GM18858 (cell line): Measurements from ENCODE around the gene APBA2.

Experiments used
- ATAC-seq: cut with Tn5 transposase; IDR thresholded peaks from one replicate; pipeline ENCODE4 v1.9.1; 2021; ENCODE audit not compliant: unreplicated experiment

Gene APBA2

DNA sequence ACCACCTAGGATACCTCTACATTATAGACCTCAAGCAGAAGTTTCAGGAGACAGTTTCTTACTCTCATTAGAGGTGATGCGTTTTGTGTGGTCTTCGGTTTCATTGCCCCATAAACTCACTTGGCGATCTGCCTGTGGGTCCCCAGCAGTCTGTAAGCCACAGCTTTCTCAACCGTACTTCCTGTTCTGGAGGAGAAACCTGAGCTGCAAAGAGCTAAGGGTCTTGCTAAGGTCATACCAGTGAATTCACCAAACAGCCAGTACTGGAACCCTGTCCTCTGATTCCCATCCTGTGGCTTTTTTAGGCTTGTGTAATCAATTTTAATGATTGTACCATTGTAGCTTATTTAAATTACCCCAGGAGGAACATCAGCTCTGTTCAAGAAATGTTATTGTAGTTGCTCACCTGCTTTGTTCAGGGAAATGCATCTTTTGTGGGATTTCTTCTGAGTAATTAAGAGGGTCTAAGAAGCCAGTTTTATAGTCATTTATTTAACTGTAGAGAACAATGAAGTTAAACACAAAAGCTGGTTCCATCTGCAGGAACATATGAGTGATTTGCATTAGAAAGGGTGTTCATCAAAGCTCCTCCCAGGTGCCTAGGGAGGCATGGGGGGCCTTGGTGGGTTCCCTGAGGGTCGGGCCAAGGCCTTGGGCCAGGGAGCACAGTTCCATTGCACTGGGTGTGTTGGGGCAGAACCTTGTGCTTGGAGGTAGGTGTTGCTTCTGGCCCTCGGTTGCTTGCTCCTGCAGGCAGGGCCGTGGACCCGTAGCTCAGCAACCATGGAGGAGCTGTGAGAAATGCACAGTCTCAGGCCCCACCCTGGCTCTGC, 69.6 kb downstream of the APBA2 start:
- ATAC-seq = no peak

DNA sequence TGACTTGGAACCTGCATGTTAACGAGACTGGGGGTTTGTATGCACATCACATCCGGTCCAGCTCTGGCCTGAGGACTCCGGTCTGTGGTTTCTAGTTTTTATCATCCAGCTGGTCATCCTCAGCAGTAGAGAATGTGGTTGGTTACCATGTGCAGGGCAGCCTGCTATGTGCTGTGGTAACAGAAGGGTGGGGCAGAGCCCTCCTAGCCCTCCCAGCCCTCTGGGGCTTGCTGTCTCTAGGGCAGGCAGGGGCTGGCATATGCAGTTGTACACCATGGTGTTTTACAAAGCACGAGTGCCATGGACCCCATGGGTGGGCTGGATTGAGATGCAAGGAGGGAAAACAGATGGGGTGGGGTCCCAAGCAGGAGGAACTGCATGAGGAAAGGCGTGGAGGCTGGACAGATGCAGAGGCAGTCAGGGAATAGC, 70.2 kb downstream of the APBA2 start:
- no peak for ATAC-seq

DNA sequence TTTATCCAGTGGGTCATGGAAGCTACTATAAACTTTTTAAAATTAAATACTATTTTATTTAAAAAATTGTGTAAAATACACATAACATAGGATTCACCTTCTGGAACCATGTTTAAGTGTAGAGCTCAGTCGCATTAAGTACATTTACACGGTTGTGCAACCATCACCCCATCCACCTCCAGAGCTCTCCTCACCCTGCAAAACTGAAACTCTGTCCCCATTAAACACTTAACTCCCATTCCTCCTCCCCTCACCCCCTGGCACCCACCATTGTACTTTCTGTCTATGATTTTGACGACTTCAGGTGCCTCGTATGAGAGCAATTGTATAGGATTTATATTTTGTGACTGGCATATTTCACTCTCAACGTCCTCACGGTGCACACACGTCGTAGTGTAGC, 70.7 kb downstream of the APBA2 start:
- no peak for ATAC-seq

DNA sequence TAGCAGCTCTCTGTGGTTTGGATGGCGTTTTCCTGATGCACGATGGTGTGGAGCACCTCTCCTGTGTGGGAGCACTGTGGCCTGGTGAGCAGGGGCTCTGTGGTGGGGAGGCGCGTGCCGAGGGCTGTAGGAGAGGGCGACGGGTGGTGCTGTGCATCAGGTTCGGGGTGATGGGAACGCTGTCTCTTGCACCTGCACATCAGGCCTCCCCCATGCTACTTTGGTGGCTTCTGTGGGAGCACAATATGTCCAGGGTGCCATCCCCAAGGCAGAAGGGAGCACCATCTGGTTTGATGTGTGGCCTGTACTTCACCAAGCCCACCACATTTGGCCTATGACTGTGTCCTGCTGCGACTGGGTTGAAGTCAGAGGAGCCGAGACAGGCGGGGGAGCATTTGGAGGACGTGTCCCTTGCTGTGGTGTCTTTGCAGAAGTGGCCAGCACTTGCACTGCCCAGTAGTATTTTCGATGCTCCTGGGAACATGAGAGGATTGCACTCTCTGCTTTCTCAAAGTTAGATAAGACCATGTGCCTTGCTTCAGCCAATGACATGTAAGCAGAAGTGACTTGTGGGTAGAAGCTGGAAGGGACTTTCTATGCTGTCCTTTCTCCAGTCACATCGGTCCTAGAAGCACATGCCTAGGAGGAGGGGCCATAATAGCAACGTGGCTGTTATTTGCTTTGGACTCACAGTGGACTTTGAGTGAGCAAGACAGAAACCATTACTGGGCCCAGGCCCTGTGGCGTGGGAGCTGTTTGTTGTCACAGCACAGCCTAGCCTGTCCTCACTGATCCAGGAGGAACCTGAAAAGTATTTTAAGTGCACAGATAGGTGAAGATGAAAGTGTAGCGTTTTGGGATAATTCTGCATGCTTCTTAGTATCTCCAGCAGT, 72.1 kb downstream of the APBA2 start:
- ATAC-seq = no peak

DNA sequence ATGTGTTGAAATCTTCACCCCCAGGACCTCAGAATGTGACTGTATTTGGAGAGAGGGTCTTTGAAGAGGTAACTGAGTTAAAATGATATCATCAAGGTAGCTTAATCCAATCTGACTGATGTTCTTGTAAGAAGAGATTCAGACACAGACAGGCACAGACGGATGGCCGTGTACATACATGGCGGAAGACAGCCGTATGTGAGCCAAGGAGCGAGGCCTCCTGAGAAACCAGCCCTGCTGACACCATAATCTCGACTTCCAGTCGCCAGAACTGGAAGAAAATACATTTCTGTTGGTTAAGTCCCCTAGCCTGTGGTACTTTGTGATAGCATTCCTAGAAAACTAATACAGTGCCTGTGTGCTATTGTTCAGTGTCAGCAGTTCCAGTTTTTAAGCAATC, 73.6 kb downstream of the APBA2 start:
- no peak for ATAC-seq

DNA sequence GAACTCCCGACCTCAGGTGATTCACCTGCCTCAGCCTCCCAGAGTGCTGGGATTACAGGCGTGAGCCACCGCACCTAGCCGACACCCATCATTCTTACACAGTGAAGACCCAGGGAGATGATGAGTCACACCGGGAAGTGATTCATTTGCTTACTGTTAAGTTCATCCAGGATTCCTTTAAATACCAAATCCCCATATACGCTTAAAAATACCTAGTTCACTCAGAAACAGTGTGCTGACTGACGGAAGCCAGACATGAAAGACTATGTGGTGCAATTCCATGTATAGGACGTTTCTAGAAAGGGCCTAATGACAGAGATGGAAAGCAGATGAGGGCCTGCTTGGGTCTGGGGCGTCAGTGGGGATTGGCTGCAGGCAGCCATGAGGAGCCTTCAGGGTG, 75.2 kb downstream of the APBA2 start:
- no peak for ATAC-seq

DNA sequence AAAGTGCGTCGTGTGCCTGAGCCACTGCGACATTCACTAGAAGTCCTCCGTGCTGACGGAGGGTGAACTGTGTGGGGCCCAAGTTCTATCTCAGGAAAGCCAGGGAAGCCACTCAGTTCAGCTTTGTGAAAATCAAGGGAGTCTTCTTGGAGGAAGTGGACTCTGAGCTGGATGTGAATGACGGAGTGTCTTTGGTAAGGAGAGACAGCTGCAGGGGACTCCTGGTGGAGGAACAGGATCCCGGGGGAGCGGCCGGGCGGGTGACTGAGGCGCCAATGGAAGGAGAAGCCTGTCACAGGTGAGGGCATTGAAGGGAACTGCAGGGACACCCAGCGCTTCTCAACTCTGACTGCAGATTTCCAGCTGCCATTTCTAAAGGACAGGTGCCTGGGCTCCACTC, 75.6 kb downstream of the APBA2 start:
- no peak for ATAC-seq

DNA sequence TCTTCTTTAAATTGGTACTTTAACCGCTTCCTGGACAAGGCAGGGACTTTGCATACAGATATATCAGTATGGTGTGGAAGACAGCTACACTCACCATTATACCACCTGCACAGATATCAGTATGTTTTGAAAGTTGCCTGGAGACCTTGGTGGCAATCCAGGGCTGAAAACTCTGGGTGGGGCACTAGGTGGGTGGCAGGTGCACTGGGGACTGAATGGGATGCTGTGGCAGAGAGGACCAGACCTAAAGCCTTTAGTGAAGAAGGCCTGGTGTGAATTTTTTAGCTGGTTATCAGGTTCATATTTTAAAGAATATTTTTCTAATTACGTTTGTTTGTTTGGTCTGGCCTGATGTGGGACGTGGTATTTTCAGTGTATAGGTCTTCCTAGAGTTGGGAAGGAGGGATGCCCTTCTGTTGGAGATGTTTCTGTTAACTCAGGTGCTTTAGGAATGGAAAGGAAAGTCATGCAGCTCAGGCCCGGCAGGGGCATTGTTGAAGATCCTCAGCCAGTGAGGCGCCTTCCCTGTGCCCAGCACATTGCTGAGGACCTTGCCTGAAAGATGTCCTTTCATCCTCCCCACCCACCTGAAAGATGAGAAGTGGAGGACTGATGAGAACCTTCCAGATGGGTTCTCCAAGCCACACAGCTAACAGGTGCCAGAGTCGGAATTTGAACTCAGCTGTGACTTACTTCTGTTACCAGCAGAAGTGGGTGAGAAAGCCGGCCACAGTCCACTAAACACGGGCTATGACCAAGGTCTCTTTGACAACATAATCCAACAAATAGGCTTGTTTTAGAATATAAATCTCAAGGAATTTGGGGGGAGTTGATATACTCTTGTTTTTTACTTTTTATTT, 77.3 kb downstream of the APBA2 start:
- ATAC-seq = no peak

DNA sequence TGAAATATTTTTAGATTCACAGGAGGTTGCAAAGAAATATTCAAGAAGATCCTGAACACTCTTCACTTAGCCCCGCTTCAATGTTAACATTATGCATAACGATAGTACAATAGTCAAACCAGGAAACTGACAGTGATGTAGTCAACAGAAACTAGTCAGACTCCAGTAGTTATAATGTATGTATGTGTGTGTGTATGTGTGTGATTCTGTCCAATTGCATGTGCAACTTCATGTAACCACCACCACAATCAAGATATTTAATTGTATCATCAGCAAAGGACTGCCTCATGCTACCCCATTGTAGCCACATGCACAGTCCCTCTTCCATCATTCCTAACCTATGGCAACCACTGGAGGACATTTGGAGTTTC, 77.9 kb downstream of the APBA2 start:
- ATAC-seq = no peak

DNA sequence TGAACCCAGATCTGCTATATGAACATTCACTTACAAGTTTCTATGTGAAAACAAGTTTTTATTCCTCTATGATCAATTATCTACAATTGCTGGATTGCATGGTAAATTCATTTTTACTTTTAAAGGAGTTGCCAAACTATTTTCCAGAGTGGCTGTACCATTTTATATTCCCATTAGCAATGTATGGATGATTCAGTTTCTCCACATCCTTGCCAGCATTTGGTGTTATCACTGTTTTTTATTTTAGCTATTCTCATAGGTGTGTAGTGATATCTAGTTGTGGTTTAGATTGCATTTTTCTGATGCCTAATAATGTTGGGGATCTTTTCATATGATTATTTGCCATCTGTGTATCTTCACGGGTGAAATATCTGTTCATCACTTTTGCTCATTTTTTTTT, 78.3 kb downstream of the APBA2 start:
- no peak for ATAC-seq

DNA sequence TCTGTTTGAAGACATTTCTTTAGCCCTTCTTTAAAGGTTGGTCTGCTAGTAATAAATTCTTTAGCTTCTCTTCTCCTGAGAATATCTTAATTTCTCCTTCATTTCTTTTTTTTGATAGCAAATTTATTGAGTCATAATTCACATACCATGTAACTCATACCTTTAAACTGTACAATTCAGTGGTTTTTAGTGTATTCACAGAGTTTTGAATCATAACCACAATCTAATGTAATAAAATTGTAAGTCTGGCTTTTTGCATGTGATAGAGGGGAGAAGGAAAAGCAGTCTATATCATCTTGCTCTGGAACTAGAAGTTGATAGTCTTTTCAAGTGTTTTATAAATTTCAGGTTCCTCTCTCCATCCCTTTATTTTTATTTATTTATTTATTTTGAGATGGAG, 81.3 kb downstream of the APBA2 start:
- no peak for ATAC-seq

DNA sequence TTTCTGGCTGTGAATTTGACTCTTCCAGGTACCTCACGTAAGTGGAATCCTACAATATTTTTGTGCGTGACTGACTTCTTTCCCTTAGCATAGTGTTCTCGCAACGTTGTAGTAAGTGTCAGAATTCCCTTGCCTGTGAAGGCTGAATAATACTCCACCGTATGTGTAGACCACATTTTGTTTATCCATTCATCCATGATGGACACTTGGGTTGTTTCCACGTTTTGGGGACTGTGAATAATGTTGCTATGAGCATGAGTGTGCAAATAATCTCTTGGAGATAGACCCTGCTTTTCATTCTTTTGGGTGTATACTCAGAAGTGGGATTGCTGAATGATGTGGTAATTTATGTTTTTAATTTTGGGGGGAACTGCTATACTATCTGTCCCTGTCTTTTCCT, 82.2 kb downstream of the APBA2 start:
- ATAC-seq = no peak

DNA sequence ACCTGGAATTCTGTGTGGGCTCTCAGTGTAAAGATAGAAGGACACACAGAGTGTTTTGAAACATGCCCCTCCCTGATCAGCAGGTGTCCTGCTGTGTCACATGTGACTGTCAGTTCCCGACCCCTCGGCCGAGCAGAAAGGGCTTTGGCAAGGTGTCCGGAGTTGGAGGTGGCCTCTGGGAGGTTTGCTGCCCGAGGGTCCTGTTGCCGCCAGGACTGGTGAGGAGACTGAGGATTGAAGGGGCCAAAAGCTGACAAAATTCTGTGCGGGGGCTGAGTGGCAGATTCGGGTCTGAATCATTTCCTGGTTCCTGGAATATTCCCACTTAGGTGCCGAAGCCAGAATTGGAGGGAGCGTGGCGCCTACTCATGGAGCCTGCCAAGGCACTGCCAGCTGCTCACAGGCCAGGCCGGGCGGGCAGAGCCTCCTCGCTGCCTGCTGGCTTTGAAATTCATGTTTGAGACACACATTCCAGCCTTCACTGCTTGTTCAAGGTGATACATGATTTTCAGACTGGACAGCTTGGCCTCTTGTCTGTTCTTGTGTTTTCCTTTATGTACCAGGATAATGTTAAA, 83.8 kb downstream of the APBA2 start:
- no peak for ATAC-seq

DNA sequence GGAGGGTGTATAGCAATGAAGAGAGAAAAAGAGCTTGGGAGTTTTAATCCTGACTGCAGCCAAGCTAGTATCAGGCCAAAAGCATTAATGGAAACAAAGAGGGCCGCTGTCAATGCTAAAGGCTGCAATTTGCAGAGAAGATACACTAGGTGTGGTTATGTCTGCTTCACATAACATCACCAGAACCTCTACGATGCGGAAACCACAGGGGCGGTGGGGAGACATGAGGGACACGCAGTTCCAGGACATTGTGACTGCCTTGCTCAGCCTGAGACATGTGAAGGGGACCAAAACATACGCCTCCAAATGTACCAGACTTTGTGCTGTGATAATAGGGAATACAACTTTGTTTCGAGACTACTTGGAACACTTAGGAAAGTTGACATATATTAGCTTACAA, 88.4 kb downstream of the APBA2 start:
- no peak for ATAC-seq

DNA sequence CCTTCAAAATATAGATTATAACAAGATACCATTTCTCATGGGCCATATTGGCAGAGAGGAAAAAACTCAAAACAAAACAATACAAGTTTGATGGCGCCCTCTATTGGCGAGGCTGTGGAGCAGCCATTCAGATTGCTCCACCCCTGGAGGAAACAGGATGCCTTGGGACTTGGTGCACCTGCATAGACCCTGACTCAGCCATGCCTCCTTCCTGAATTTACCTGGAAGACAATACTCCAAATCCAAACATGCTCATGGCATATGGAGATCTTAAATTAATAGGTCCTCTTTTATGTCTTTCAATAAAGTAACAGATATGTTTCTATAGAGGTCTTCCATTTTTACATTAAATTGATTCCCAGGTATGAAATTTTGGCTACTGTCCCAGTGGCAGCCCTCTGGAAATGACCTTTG, 90.0 kb downstream of the APBA2 start:
- no peak for ATAC-seq

DNA sequence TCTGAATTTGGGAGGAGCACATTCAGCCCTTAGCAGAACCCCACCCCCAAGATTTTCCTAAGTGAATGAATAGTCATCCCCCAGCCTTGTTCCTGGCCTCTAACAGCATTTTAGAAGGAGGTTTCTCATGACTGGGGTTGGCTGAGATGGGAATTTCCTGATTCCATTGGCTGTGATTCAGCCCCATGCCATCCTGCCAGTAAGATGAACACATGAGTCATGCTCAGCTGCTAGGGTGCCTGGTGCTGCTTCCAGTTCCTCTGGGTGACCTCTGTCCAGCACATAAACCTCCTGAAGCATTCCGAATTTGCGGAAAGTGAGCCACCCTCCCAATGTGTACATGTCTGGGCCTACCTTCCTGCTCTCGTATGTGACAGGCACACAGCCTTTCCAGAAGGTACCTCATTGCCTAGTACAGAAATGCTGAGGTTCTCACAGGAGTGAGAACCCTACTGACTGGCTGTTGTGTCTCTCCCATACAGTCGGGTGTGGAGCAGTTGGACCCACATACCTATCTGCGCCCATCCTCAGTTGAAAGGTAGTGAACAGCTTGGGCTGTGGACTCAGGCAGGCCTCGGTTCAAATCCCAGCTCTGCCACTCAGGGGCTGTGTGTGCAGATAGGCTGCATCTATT, 91.7 kb downstream of the APBA2 start:
- ATAC-seq = no peak

DNA sequence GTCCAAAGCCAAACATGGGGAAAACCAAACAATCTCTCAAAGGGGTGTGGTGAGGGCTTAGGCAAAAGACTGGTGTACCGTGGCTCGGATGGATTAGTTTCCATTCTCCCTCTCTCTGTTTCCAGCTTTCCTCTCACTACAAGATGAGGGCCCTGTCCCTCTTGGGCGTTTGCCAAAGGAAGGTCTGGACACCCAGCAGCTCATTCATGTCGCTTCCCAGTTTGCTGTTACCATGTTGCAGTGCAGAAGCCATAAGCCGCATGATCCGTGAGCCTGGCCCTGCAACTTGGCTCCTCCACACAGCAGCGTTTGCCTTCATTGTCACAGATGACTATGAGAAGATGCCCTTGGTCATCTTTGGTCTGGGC, 92.2 kb downstream of the APBA2 start:
- no peak for ATAC-seq

DNA sequence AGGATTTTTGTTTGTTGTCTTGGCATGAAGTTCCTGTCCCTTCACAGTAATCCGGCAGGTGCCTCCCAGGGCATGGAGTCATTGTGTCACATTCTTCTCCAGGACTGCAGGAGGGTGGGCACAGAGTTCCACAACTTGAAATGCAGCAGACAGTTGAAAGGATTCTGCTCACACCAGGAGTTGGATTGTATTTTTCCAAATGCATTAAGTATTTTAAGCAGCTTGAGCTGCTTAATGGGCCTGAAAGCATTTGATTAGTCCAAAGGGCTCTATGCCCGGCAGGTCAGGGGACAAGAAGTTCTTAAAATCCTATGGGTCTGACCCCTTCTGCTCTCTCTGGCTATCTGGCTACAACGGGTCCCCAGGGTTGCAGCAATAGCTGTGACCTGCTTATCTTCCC, 92.9 kb downstream of the APBA2 start:
- no peak for ATAC-seq

DNA sequence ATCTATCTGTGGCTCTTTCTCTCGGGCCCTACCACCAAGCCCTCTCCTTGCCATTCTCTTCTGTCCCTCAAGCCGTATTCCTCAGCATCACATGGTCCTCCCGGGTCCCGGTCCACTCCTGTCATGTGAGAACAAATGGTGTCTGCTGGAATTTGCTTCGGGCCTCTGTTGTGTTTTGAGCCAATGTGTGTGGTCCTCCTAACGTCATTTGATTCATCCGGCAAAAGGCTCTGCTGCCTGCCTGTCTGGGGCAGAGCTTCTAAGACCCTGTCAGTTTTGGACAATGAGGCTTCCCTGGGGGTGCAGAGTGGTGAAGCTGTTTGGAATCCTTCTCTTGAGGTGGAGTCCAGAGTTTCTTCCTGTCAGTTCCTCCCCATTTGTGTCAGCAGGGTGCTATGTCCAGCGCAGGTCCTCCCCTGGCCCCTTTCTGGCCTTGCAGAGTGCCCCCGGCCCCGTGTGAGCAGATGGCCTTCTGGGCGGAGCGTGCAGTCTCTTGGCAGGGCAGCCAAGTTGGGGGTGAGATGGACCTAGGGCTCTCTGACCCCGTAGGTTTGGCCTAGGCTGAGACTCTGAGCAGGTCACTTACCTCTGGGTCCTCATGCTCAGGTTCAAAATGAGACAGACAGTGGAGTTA, 93.6 kb downstream of the APBA2 start:
- no peak for ATAC-seq

DNA sequence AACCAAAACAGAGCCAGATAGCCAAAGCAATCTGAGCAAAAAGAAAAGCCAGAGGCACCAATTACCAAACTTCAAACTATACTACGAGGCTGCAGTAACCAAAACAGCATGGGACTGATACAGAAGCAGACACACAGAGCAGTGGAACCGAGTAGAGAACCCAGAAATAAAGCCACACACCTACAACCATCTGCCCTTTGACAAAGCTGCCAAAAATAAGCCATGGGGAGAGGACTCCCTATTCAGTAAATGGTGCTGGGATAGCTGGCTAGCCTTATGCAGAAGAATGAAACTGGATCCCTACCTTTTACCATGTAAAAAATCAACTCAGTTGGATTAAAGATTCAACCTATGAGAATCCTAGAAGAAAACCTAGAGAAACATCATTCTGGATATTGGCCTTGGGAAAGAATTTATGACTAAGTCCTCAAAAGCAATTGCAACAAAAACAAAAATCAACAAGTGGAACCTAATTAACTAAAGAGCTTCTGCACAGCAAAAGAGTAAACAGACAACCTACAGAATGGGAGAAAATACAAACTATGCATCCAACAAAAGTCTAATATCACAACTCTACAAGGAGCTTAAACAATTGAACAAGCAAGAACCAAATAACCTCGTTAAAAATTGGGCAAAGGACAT, 95.1 kb downstream of the APBA2 start:
- ATAC-seq = no peak
